NCI-H748 treated with DMSO at 0.1 percent for 48 hours (cell line): ENCODE data around the gene PDXP.
A peak's percentile ranks its signal among the peaks of the same experiment; 100 is the strongest.

Source experiments
- DNase-seq: peaks from one replicate; lab custom pipeline; 2025; lab: John Stamatoyannopoulos, UW

PDXP gene

GRCh38 chr22:37628830-37629229 is 29.7 kb upstream of the PDXP start:
- DNase-seq = no peak

- DNase-seq = no peak
Observed at GRCh38 chr22:37629928-37630327, 28.6 kb upstream of the PDXP start.

GRCh38 chr22:37630839-37631435 is 27.6 kb upstream of the PDXP start:
- no peak for DNase-seq

GRCh38 chr22:37631448-37632173 is 26.9 kb upstream of the PDXP start:
- no peak for DNase-seq

- DNase-seq = no peak
Observed at GRCh38 chr22:37632174-37633088, 26.1 kb upstream of the PDXP start.

GRCh38 chr22:37633089-37633624 is 25.4 kb upstream of the PDXP start:
- DNase-seq = no peak

GRCh38 chr22:37633625-37634416 is 24.7 kb upstream of the PDXP start:
- no peak for DNase-seq

- DNase-seq = no peak
Observed at GRCh38 chr22:37634417-37634924, 24.1 kb upstream of the PDXP start.

GRCh38 chr22:37635157-37635556 is 23.4 kb upstream of the PDXP start:
- no peak for DNase-seq

- DNase-seq = no peak
Observed at GRCh38 chr22:37636186-37636948, 22.2 kb upstream of the PDXP start.

GRCh38 chr22:37636949-37637273 is 21.6 kb upstream of the PDXP start:
- DNase-seq = no peak

GRCh38 chr22:37638391-37639069 is 20.0 kb upstream of the PDXP start:
- DNase-seq = no peak

GRCh38 chr22:37639070-37639760 is 19.3 kb upstream of the PDXP start, which contains the start of gene SH3BP1:
SH3BP1 (plus strand) TSS chr22:37639669; CDS start chr22:37639788, 119 bp downstream.
- DNase-seq = no peak

GRCh38 chr22:37639771-37640590 is 18.5 kb upstream of the PDXP start:
- no peak for DNase-seq

- DNase-seq = no peak
Observed at GRCh38 chr22:37640591-37641560, 17.6 kb upstream of the PDXP start.

- no peak for DNase-seq
Observed at GRCh38 chr22:37641561-37641949, 17.0 kb upstream of the PDXP start.

GRCh38 chr22:37643225-37643847 is 15.2 kb upstream of the PDXP start:
- peak; percentile 6 for DNase-seq
